NCI-H2196 treated with DMSO at 0.1 percent for 48 hours (cell line): ENCODE results near the gene BAZ1B.
"Not testable (repeated sequence)": the region's sequence is repeated elsewhere in the genome, so short reads cannot be mapped to it uniquely, and the experiment has no call there.

Experiments used
- DNase-seq: peaks from one replicate; lab custom pipeline; 2025; ENCODE audit not compliant: unreplicated experiment; lab: John Stamatoyannopoulos, UW

The BAZ1B gene

GRCh38 chr7:73539709-73540108 lies 17.6 kb upstream of the BAZ1B start:
- no peak for DNase-seq

GRCh38 chr7:73538510-73538909 lies 16.4 kb upstream of the BAZ1B start:
- not testable (repeated sequence) for DNase-seq

- DNase-seq = no peak
Measured at GRCh38 chr7:73537051-73537450, 15.0 kb upstream of the BAZ1B start.

- no peak for DNase-seq
Measured at GRCh38 chr7:73536479-73536878, 14.4 kb upstream of the BAZ1B start.

GRCh38 chr7:73535918-73536317 lies 13.8 kb upstream of the BAZ1B start:
- not testable (repeated sequence) for DNase-seq

GRCh38 chr7:73533742-73534141 lies 11.6 kb upstream of the BAZ1B start:
- DNase-seq = no peak

- no peak for DNase-seq
Measured at GRCh38 chr7:73532224-73532623, 10.1 kb upstream of the BAZ1B start.

GRCh38 chr7:73530800-73531199 lies 8.7 kb upstream of the BAZ1B start:
- no peak for DNase-seq

GRCh38 chr7:73526896-73527821 lies 5.1 kb upstream of the BAZ1B start:
- peak; percentile 29 for DNase-seq

GRCh38 chr7:73526158-73526494 lies 4.0 kb upstream of the BAZ1B start:
- not testable (repeated sequence) for DNase-seq

- DNase-seq = no peak
Measured at GRCh38 chr7:73521636-73522104, 423 bp downstream of the BAZ1B start.

- DNase-seq = no peak
Measured at GRCh38 chr7:73520673-73521635, 1.1 kb downstream of the BAZ1B start.

- no peak for DNase-seq
Measured at GRCh38 chr7:73519867-73520672, 2.0 kb downstream of the BAZ1B start.

GRCh38 chr7:73518470-73518869 lies 3.6 kb downstream of the BAZ1B start:
- DNase-seq = no peak

GRCh38 chr7:73517241-73517995 lies 4.7 kb downstream of the BAZ1B start:
- DNase-seq = no peak

GRCh38 chr7:73515178-73515577 lies 6.9 kb downstream of the BAZ1B start:
- no peak for DNase-seq

- DNase-seq = no peak
Measured at GRCh38 chr7:73512018-73512780, 9.9 kb downstream of the BAZ1B start.

- DNase-seq = no peak
Measured at GRCh38 chr7:73509463-73509862, 12.6 kb downstream of the BAZ1B start.

GRCh38 chr7:73507556-73507955 lies 14.5 kb downstream of the BAZ1B start:
- DNase-seq = no peak
